HL-60 (cell line): ENCODE data around the gene TRA2B.
A peak's percentile ranks its signal among the peaks of the same experiment; 100 is the strongest.

Source experiments
- DNase-seq, 2 experiments: peaks; one replicate each; pipeline ENCODE4 v3.0.0-alpha.2; 2010 to 2020; ENCODE audit warnings: low read depth in 1 of 2, low spot score in 1 of 2
- H3K27ac ChIP-seq: fragments of 250-450 bp; sonication (Bioruptor Pico); replicated peaks from 2 replicates; pipeline ENCODE4 v1.5.1; 2020; ENCODE audit warnings: mild to moderate bottlenecking, moderate library complexity
- H3K27me3 ChIP-seq: fragments of 250-450 bp; sonication (Bioruptor Pico); 2 replicates; pipeline ENCODE4 v1.5.1; 2021; ENCODE audit warnings: mild to moderate bottlenecking, moderate library complexity; ENCODE audit not compliant: insufficient read depth, poor library complexity, severe bottlenecking
- H3K4me3 ChIP-seq: replicated peaks from 2 replicates; pipeline ENCODE4 v1.5.1; 2011; ENCODE audit warnings: mild to moderate bottlenecking, control low read depth, low read length; ENCODE audit not compliant: insufficient read depth
- GABPA ChIP-seq: IDR thresholded peaks from 2 replicates; pipeline ENCODE4 v1.6.1; 2012; ENCODE audit warnings: low read depth
- POLR2AphosphoS5 ChIP-seq: IDR thresholded peaks from 2 replicates; pipeline ENCODE4 v1.6.1; 2012; ENCODE audit warnings: low read depth
- SPI1 ChIP-seq: IDR thresholded peaks from 2 replicates; pipeline ENCODE4 v1.6.1; 2012; ENCODE audit warnings: low read depth, mild to moderate bottlenecking, borderline replicate concordance
- TF ChIP-seq, protein P1 (sequence below): IDR thresholded peaks from 2 replicates; pipeline ENCODE4 v1.6.1; 2012; ENCODE audit warnings: low read depth; ENCODE audit not compliant: insufficient replicate concordance
- TF ChIP-seq, protein P2 (sequence below): IDR thresholded peaks from one replicate; pipeline ENCODE4 v1.5.1; 2011; ENCODE audit warnings: low read length, control low read depth, inconsistent platforms; ENCODE audit not compliant: insufficient read depth

Gene TRA2B

DNA sequence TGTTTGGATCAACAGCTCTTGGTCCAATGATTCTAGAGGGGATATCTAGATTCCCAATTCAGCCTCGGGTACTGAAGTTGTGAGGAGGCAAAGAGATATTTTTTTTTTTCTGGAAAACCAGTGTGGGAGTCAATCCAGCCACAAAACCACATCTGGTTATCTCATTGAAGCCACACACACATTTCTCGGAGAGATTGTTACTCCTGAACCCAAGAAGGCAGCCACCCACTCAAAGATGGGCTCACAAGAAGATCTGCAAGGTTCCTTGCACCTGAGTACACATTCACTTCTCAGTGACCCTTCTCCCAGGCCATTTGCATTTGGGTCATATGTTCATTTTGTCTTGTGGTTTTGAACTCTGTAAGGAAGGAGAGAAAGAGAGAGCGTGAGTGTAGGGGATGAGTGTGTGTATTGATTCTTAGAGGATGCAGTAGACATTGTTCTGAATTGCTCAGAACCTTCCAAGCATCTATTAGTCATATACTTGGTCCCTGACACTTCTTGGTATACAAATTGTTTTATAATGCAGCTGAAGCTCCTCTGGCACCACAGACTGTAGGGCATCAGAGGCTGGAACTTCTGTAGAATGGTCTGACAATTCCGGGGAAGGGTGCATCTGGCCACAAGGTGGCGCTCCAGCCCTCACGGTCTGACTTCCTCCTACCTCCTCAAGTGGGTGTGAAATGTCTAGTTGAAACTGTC, 39.3 kb upstream of the TRA2B start:
- DNase-seq: peak; percentile 37 to 73
- TF ChIP-seq, protein P1, sequence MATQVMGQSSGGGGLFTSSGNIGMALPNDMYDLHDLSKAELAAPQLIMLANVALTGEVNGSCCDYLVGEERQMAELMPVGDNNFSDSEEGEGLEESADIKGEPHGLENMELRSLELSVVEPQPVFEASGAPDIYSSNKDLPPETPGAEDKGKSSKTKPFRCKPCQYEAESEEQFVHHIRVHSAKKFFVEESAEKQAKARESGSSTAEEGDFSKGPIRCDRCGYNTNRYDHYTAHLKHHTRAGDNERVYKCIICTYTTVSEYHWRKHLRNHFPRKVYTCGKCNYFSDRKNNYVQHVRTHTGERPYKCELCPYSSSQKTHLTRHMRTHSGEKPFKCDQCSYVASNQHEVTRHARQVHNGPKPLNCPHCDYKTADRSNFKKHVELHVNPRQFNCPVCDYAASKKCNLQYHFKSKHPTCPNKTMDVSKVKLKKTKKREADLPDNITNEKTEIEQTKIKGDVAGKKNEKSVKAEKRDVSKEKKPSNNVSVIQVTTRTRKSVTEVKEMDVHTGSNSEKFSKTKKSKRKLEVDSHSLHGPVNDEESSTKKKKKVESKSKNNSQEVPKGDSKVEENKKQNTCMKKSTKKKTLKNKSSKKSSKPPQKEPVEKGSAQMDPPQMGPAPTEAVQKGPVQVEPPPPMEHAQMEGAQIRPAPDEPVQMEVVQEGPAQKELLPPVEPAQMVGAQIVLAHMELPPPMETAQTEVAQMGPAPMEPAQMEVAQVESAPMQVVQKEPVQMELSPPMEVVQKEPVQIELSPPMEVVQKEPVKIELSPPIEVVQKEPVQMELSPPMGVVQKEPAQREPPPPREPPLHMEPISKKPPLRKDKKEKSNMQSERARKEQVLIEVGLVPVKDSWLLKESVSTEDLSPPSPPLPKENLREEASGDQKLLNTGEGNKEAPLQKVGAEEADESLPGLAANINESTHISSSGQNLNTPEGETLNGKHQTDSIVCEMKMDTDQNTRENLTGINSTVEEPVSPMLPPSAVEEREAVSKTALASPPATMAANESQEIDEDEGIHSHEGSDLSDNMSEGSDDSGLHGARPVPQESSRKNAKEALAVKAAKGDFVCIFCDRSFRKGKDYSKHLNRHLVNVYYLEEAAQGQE: no peak
- TF ChIP-seq SPI1: peak; percentile 64; the same call in 1 of the 2 replicates
- TF ChIP-seq GABPA: no peak
- no peak for TF ChIP-seq POLR2AphosphoS5
- TF ChIP-seq, protein P2, sequence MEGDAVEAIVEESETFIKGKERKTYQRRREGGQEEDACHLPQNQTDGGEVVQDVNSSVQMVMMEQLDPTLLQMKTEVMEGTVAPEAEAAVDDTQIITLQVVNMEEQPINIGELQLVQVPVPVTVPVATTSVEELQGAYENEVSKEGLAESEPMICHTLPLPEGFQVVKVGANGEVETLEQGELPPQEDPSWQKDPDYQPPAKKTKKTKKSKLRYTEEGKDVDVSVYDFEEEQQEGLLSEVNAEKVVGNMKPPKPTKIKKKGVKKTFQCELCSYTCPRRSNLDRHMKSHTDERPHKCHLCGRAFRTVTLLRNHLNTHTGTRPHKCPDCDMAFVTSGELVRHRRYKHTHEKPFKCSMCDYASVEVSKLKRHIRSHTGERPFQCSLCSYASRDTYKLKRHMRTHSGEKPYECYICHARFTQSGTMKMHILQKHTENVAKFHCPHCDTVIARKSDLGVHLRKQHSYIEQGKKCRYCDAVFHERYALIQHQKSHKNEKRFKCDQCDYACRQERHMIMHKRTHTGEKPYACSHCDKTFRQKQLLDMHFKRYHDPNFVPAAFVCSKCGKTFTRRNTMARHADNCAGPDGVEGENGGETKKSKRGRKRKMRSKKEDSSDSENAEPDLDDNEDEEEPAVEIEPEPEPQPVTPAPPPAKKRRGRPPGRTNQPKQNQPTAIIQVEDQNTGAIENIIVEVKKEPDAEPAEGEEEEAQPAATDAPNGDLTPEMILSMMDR: peak; percentile 99
- H3K27ac ChIP-seq: no peak overlapping the region

DNA sequence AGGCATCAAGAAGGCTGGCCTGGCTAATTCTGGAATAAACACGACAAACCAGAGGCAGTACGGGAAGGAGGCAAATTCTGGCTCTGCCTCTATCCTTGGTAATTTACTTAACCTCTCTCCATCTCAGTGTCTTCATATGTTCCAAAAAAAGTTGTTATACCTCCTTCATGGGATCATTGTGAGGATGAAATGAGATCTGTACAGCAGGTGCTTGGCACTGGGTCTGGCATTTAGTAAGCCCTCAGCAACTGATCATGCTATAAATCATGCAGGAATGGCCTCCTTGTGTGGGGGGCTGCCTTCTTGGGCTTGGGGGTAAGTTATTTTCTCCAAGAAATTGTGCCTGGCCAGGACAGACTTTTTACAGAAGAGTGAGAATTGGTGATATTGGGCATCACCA, 38.3 kb upstream of the TRA2B start:
- no peak for DNase-seq
- H3K4me3 ChIP-seq: no peak overlapping the region
- H3K27ac ChIP-seq: no peak overlapping the region
- TF ChIP-seq POLR2AphosphoS5 (no peak), SPI1 (no peak), GABPA (no peak)
- TF ChIP-seq, protein P2: no peak
- TF ChIP-seq, protein P1: no peak
- H3K27me3 ChIP-seq: no peaks in the 10 kb centered on the region

More for the DNA sequence above, 39.3 kb upstream of the TRA2B start:
- no peaks in the 10 kb centered on the region for H3K27me3 ChIP-seq
- no peak overlapping the region for H3K4me3 ChIP-seq

DNA sequence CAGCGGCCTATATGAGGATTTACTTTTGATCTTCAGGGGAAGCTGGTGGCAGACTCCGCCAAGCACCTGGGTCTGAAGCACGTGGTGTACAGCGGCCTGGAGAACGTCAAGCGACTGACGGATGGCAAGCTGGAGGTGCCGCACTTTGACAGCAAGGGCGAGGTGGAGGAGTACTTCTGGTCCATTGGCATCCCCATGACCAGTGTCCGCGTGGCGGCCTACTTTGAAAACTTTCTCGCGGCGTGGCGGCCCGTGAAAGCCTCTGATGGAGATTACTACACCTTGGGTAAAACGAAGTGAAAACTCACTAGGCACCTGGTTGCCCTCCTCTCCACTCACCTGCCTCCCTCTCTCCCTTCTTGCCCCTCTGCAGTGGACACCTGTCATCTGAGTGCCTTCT, 33.8 kb upstream of the TRA2B start:
- Histone ChIP-seq H3K4me3 (no peak overlapping the region), H3K27me3 (no peaks in the 10 kb centered on the region), H3K27ac (no peak overlapping the region)
- TF ChIP-seq SPI1 (no peak), GABPA (no peak), POLR2AphosphoS5 (no peak)
- TF ChIP-seq, protein P2: no peak
- TF ChIP-seq, protein P1: no peak
- DNase-seq: no peak
